MM.1S (cell line): ENCODE results near the gene NMNAT2.

Source experiments
- EZH2 ChIP-seq: fragments of 300-600 bp; sonication (generic); optimal IDR thresholded peaks from 2 replicates; pipeline ENCODE3; 2017; ENCODE audit warnings: low read depth, mild to moderate bottlenecking, antibody characterized with exemption, low read length, mixed read lengths
- EZH2phosphoT487 ChIP-seq: fragments of 300-600 bp; sonication (generic); IDR thresholded peaks from 2 replicates; pipeline ENCODE4 v1.6.1; 2018; ENCODE audit warnings: antibody characterized with exemption, low read length

DNA sequence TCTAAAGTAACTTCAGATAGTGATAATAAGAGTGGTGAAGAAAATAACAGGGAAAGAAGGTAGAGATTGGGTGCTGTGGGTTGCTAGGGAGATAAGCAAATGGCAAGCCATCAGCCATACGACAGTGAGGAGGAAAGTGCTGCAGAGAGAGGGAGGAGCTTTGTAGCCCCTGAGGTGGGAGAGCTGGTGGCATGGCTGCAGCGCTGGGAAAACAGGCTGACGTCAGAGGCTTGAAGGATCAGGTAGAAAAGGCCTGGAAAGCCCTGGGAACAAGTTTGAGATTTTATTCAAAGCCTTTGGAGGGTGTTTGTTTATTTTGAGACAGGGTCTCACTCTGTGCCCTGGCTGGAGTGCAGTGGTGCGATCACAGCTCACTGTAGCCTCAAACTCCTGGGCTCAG lies 109.5 kb downstream of the NMNAT2 start:
- no peak for TF ChIP-seq EZH2
- no peak for TF ChIP-seq EZH2phosphoT487
